Spleen (tissue), 13 donors: Measurements from ENCODE around the gene COLGALT1. TPM values are rescaled to one million over a fixed set of nuclear protein-coding genes. Genes with fewer than 3 reads are reported as not detected.
A peak's percentile ranks its signal among the peaks of the same experiment; 100 is the strongest.
"Not testable (repeated sequence)": the region's sequence is repeated elsewhere in the genome, so short reads cannot be mapped to it uniquely, and the experiment has no call there.

Source experiments
- DNase-seq: peaks from one replicate; pipeline ENCODE4 v3.0.0-alpha.2; 2020
- H3K27ac ChIP-seq, 8 donors: fragments of 200-600 bp; sonication (generic) in 7 of 8; 1 replicate in 4 of 8; 2 replicates in 4 of 8; pipeline versions ENCODE4 v1.5.0 to v1.8.0; 2016 to 2021; ENCODE audit warnings: inconsistent platforms in 4 of 8, mild to moderate bottlenecking in 4 of 8, moderate library complexity in 1 of 8
- H3K27me3 ChIP-seq, 7 donors: fragments of 200-600 bp; sonication (generic) in 6 of 7; replicated peaks in 1 of 7; 1 replicate in 4 of 7; 2 replicates in 3 of 7; pipeline versions ENCODE4 v1.5.0 to v1.8.0; 2016 to 2021; ENCODE audit warnings: inconsistent platforms in 3 of 7, mild to moderate bottlenecking in 1 of 7
- H3K36me3 ChIP-seq, 6 donors: fragments of 200-600 bp; sonication (generic) in 5 of 6; 1 replicate in 4 of 6; 2 replicates in 2 of 6; pipeline versions ENCODE4 v1.5.0 to v1.8.0; 2016 to 2021; ENCODE audit warnings: inconsistent platforms in 2 of 6
- H3K4me1 ChIP-seq, 6 donors: fragments of 200-600 bp; sonication (generic) in 5 of 6; 1 replicate in 3 of 6; 2 replicates in 3 of 6; pipeline versions ENCODE4 v1.5.0 to v1.8.0; 2016 to 2021; ENCODE audit warnings: inconsistent platforms in 3 of 6
- H3K4me3 ChIP-seq, 8 donors: fragments of 200-600 bp; sonication (generic) in 7 of 8; 1 replicate in 4 of 8; 2 replicates in 4 of 8; pipeline versions ENCODE4 v1.5.0 to v1.8.0; 2016 to 2021; ENCODE audit warnings: inconsistent platforms in 4 of 8, mild to moderate bottlenecking in 4 of 8, moderate library complexity in 2 of 8
- H3K9me3 ChIP-seq, 8 donors: fragments of 200-600 bp; sonication (generic) in 7 of 8; 1 replicate in 4 of 8; 2 replicates in 4 of 8; pipeline versions ENCODE4 v1.5.0 to v1.8.0; 2016 to 2021; ENCODE audit warnings: inconsistent platforms in 4 of 8
- POLR2A ChIP-seq, 3 donors: fragments of 450-650 bp; IDR thresholded peaks; one replicate each; pipeline ENCODE4 v1.5.1; 2017; ENCODE audit warnings: antibody characterized with exemption in 3 of 3, mild to moderate bottlenecking in 1 of 3
- POLR2AphosphoS5 ChIP-seq, 3 donors: sonication (generic); formaldehyde crosslinking; IDR thresholded peaks; one replicate each; pipeline ENCODE4 v1.5.1; 2017; ENCODE audit warnings: antibody characterized with exemption in 3 of 3
- WGBS, 5 donors: extraction: QIAGEN DNeasy Blood & Tissue Kit in 3 of 5; methylation state at CpG; one replicate each; pipeline versions ENCODE4 v1.1.5 to v1.1.7; 2013 to 2018; 5-methylcytosine and 5-hydroxymethylcytosine counted together
- intact Hi-C: fragments of 100-400 bp; cut with DNase I; formaldehyde crosslinking; loops from one replicate; pipeline ENCODE4 v1.15.0; 2023; ENCODE audit warnings: low total_unique reads
- long read RNA-seq, 2 donors: transcript quantifications; one replicate each; lab custom pipeline, GENCODE V29; 2026
- polyA plus RNA-seq, 3 donors: library from polyadenylated mRNA; stranded (reverse); fragments of 200-250 nt; gene quantifications; one replicate each; pipeline ENCODE4 v1.2.1, GENCODE V29; 2013
- total RNA-seq, 7 donors: library from RNA; depleted of rRNA in 3 of 7; stranded (reverse); fragments of >200 nt in 3 of 7; fragmentation: NEBNext Ultra II Directional in 4 of 7; extraction: Animal tissue kit (Norgen Biotek cat#: 25700) in 4 of 7; gene quantifications; one replicate each; pipeline versions ENCODE4 v1.1.0 to v1.2.1, GENCODE V29; 2016 to 2021
- TF ChIP-seq, protein P1 (sequence below), 11 experiments: fragments of 200-600 bp in 7 of 11; fragments of 450-650 bp in 4 of 11; sonication (generic) in 4 of 11; IDR thresholded peaks in 8 of 11; conservative IDR thresholded peaks in 3 of 11; 1 replicate in 7 of 11; 2 replicates in 4 of 11; pipeline versions ENCODE4 v1.4.0 to v1.8.0; 2016 to 2021; ENCODE audit warnings: antibody characterized with exemption in 11 of 11, inconsistent platforms in 4 of 11, mild to moderate bottlenecking in 1 of 11
- donor health status: healthy with polysubstance abuse.
- donor health status: DM: no; HTN: no; CAD: no; lungs with moderate emphysema.
- donor health status: DM: no; HTN: no; CAD: no.
- donor health status: Bipolar disorder and iron deficiency.
- donor health status: healthy.
- donor health status: DM: no; HTN: no; CAD: no.
- donor health status: DM: yes; HTN: yes; CAD: no.

Gene COLGALT1
- total RNA-seq, result 100 to 1,000 TPM in 4 of 7 donors, 10 to 100 TPM in 3; 89.4 to 146 (median 116) TPM
- 10 to 100 TPM; 52.4 to 86.4 (median 83.1) TPM for polyA plus RNA-seq
- long read RNA-seq, donor 1, transcript COLGALT1-201 (12 exons, 3,704 nt), result major isoform, 14 of 22 reads
- long read RNA-seq, donor 1, transcript COLGALT1-202 (2 exons, 2,941 nt), result minor isoform, 8 of 22 reads
- long read RNA-seq, donor 1, partial matches to known transcripts, result 0 of 22 reads
- long read RNA-seq, donor 1, other reads (novel, unspliced or antisense), result 0 of 22 reads
- long read RNA-seq, donor 2, transcript COLGALT1-201 (12 exons, 3,704 nt), result major isoform, 7 of 9 reads
- long read RNA-seq, donor 2, partial matches to known transcripts, result 0 of 9 reads
- long read RNA-seq, donor 2, other reads (novel, unspliced or antisense), result 0 of 9 reads

DNA sequence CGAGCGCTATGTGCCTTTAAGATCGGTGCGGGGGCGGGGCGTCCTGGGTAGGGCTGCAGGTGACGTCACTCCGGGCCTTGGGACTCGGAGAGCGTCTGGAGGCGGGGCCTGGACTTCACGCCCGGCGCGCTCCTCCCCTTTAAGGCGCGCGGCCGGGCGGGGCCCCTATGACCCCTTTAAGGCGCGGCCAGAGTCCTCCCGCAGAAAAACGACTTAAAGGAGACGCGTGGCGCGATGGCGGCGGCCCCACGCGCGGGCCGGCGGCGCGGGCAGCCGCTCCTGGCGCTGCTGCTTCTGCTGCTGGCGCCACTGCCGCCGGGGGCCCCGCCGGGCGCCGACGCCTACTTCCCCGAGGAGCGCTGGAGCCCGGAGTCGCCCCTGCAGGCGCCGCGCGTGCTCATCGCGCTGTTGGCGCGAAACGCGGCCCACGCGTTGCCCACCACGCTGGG is at the start of gene COLGALT1:
Gene COLGALT1, plus strand, starts transcription at position 170 of the 449 bp plus-strand sequence. Its CDS starts 65 bp downstream, at position 235.
- intact Hi-C loops, result no loop called here
- H3K36me3 ChIP-seq, result peaks cover 0 to 43% (median 23%) of the 10 kb centered on the region in 6 donors
- H3K27me3 ChIP-seq, result no peaks in the 10 kb centered on the region
- peaks cover 11 to 72% (median 53%) of the 10 kb centered on the region in 6 donors for H3K4me1 ChIP-seq
- 0 to 1% (median 0%) methylated on average over 8 to 64 of the region's 64 CpGs for WGBS, 5 donors
- DNase-seq, result peak; percentile 100
- H3K9me3 ChIP-seq, result no peaks in the 10 kb centered on the region
- TF ChIP-seq POLR2AphosphoS5 (IDR thresholded peaks at IDR 0.05), result peak; percentile 86 to 89 (median 88)
- peak in 2 of 3 donors; percentile 26 to 29 for TF ChIP-seq POLR2A (IDR thresholded peaks at IDR 0.05)
- TF ChIP-seq, protein P1, sequence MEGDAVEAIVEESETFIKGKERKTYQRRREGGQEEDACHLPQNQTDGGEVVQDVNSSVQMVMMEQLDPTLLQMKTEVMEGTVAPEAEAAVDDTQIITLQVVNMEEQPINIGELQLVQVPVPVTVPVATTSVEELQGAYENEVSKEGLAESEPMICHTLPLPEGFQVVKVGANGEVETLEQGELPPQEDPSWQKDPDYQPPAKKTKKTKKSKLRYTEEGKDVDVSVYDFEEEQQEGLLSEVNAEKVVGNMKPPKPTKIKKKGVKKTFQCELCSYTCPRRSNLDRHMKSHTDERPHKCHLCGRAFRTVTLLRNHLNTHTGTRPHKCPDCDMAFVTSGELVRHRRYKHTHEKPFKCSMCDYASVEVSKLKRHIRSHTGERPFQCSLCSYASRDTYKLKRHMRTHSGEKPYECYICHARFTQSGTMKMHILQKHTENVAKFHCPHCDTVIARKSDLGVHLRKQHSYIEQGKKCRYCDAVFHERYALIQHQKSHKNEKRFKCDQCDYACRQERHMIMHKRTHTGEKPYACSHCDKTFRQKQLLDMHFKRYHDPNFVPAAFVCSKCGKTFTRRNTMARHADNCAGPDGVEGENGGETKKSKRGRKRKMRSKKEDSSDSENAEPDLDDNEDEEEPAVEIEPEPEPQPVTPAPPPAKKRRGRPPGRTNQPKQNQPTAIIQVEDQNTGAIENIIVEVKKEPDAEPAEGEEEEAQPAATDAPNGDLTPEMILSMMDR (IDR thresholded peaks at IDR 0.05 in 8 of 11, conservative IDR thresholded peaks at IDR 0.05 in 3 of 11), result peak in 2 of 11 experiments; percentile 23 to 25
- H3K4me3 ChIP-seq, result peak within 1 kb of the TSS; percentile 86 to 99 (median 96)
- H3K27ac ChIP-seq, result peak within 1 kb of the TSS; percentile 63 to 96 (median 91)

DNA sequence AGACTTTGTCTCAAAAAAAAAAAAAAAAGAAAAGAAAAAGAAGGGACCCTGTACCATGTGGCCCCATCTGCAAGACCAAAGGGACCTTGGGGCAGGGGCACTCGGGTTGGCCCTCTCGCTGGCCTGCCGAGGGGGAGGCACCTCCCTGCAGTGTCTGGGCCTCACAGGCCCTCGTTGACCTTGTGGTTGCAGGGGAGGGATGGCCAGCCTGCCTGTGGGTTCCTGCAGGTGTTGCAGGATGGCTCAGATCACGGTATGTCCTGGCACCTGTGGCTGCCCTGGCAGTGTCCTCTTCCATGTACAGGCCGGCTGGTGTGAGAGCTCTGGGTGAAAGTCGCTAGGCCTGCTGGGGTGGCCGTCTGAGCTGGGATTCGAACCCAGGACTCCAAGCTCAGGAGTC is 48.7 kb upstream of the COLGALT1 start:
- DNase-seq, result no peak
- no peaks in the 10 kb centered on the region for H3K9me3 ChIP-seq
- H3K36me3 ChIP-seq, result peaks cover 0 to 50% (median 3%) of the 10 kb centered on the region in 6 donors
- 68 to 80% (median 73%) methylated on average over 7 to 9 of the region's 9 CpGs for WGBS, 5 donors
- H3K27me3 ChIP-seq, result no peaks in the 10 kb centered on the region
- H3K4me1 ChIP-seq, result peaks cover 3 to 68% (median 28%) of the 10 kb centered on the region in 6 donors
- H3K4me3 ChIP-seq, result no peak overlapping the region
- no peak overlapping the region for H3K27ac ChIP-seq
- intact Hi-C loops, result no loop called here
- TF ChIP-seq POLR2AphosphoS5 (IDR thresholded peaks at IDR 0.05) (peak in 1 of 3 donors; percentile 22), POLR2A (IDR thresholded peaks at IDR 0.05) (no peak)
- TF ChIP-seq, protein P1 (IDR thresholded peaks at IDR 0.05 in 8 of 11, conservative IDR thresholded peaks at IDR 0.05 in 3 of 11), result no peak

DNA sequence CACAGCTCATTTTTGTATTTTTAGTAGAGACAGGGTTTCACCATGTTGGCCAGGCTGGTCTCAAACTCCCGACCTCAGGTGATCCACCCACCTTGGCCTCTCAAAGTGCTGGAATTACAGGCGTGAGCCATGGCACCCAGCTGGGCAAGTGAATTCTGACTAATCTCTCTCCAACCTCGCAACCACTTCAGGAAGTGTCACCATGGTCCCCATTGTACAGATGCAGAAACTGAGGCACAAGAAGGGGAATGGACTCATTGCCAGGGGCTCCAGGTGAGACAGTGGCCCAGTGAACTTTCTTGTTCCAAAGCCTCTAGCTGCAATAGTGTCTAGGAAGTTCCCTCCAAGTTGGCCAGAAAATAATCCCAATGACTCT is 46.9 kb upstream of the COLGALT1 start:
- H3K4me3 ChIP-seq, intact Hi-C loops, H3K27me3 ChIP-seq, H3K9me3 ChIP-seq, DNase-seq: not testable (repeated sequence)
- peak overlapping the region in 3 of 8 donors; percentile 30 to 40 (median 38) for H3K27ac ChIP-seq
- 72 to 94% (median 86%) methylated on average over 3 of the region's 3 CpGs for WGBS, 5 donors
- H3K4me1 ChIP-seq, result peaks cover 11 to 83% (median 44%) of the 10 kb centered on the region in 6 donors
- H3K36me3 ChIP-seq, result peaks cover 0 to 50% (median 3%) of the 10 kb centered on the region in 6 donors

DNA sequence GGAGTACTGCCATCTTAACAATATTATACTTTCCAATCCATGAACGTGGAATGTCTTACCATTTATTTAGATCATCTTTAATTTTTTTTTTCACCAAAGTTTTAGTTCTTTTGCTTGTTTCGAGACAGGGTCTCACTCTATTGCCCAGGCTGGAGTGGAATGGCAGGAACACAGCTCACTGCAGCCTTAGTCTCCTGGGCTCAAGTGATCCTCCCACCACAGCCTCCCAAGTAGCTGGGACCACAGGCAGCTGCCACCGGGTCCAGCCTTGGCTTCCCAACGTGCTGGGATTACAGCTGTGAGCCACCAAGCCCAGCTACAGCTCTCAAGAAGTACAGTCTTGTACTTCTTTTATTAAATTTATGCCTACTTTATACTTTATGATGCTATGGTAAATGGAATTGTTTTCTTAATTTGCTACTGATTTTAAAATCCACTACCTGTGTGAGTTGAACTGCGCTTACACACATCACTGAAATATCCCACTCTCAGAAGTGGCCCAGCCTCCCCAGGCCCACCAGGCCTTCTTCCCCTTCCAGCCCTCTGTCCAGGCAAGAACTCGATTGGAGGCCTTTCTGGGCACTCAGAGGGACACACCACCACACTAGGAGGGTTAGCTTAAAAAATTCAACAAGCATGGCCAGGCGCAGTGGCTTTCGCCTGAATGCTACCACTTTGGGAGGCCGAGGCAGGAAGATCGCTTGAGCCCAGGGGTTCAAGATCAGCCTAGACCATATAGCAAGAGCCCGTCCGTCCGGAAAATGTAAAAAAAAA is 45.0 kb upstream of the COLGALT1 start:
- Histone ChIP-seq H3K4me1 (peaks cover 11 to 80% (median 51%) of the 10 kb centered on the region in 6 donors), H3K27me3 (no peaks in the 10 kb centered on the region), H3K9me3 (no peaks in the 10 kb centered on the region), H3K27ac (peak overlapping the region; percentile 97 to 100 (median 99)), H3K36me3 (peaks cover 0 to 38% (median 2%) of the 10 kb centered on the region in 6 donors), H3K4me3 (peak overlapping the region; percentile 84 to 98 (median 92))
- WGBS, 5 donors, result 32 to 36% (median 34%) methylated on average over 13 of the region's 13 CpGs
- TF ChIP-seq, protein P1 (IDR thresholded peaks at IDR 0.05 in 8 of 11, conservative IDR thresholded peaks at IDR 0.05 in 3 of 11), result no peak
- TF ChIP-seq POLR2AphosphoS5 (IDR thresholded peaks at IDR 0.05) (no peak), POLR2A (IDR thresholded peaks at IDR 0.05) (no peak)
- intact Hi-C loops, result no loop called here
- peak; percentile 76 for DNase-seq
